ENCODE results near the gene KXD1.

KXD1 gene

DNA sequence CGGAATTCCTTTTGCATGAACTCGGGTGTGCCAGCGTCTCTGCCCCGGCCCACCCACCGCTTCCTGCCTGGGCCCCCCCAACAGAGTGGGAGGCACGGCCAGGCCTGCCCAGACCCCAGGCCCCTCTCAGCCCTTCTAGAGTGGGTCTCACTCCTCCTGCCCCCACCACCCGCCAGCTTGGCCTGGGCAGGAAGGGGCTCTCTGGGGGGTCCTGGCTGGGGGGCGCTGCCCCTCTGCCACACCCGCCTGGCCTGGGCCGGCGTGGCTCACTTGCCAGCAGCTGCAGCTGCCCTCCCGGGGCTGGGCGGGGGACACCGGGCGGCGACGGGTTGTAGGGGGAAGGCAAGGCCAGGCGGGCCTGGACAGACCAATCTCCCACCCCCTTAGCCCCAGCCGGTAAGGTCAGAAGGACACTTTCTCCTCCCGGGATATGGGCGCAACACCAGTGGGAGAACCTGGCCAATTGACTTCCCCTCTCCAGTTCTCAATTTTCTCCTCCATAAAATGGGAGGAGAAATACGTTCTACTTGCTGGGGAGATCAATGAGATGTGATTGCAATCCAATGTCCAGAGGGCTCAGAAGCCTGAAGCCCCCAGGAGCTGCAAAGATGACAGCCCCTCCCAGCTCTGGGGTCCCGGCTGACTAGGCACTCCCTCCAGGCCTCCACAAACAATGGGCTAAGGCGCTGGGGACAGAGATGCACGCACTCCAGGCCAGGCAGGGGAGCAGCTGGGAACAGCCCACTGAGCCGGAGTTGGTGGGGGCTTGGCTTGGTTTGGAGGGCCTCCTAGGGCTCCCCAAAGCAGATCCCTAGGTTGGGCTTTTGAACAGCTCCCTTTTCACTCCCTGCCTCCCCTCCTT lies 46.5 kb downstream of the KXD1 start:
- no peak for DNase-seq

DNA sequence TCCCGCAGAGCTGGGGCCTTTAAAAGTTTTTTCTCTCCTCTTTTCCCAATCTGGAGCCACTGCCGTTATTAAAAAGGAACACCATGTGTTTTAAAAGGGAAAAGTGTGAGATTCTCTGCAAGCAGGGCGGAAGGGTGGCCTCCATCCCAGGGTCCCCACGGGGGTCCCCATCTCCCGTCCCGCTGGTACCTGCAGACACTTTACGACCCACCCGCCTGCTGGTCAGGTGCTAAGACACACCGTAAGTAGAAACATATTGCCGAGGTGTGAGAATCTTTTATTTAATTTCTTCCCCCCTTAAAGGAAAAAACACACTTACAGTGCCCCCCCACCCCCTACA lies 47.1 kb downstream of the KXD1 start:
- no peak for DNase-seq

DNA sequence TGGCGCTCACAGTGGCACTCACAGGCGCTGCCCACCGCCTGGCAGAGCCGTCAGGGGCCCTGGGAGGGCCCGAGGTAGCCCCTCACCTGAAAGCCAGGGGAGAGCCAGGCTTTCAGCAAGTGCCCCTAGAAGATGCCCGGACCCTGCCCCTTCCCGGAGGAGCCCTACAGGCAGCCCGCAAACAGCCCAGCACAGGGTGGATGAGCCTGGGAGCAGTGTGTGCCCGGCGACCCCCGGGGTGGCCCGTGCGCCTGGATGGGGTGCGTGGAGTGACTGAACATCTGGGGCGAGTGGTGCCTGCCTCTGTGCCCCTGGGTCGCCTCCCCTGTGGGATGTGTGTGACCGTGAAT lies 47.5 kb downstream of the KXD1 start:
- DNase-seq = no peak

DNA sequence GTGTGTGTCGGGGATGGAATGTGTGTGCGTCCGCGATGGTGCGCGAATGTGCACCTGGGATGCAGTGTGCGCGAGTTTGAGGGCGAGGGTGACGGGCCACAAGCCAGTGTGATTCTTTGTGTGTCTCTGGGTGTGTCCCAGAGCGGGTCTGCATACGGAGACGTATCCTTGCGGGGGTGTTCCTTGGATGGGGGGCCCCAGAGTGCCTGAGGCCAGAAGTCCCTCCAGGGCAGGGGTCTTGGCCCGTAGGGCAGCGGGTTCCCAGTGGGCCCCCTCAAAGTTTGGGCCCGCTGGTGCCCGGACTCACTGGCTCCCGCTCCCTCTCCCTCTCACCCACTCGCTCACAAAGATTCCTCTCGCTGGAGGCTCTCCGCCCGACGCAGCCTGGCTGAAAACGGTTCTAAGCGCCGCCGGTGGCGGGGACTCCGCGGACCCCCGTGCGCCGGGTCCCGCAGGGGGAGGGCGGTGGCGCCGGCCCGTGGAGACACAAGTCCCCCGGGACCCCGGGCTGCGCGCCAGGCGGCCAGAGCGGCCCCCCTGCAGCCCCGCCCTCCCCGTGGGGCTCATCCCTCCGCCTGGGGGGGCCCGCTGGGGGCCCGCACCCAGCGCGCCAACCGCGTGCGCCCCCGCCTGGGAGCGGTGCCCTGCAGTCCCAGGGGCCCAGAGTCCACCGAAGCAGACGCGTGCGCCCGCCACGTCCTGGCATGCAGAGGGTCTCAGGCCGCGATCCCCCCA lies 48.0 kb downstream of the KXD1 start:
- DNase-seq = no peak

DNA sequence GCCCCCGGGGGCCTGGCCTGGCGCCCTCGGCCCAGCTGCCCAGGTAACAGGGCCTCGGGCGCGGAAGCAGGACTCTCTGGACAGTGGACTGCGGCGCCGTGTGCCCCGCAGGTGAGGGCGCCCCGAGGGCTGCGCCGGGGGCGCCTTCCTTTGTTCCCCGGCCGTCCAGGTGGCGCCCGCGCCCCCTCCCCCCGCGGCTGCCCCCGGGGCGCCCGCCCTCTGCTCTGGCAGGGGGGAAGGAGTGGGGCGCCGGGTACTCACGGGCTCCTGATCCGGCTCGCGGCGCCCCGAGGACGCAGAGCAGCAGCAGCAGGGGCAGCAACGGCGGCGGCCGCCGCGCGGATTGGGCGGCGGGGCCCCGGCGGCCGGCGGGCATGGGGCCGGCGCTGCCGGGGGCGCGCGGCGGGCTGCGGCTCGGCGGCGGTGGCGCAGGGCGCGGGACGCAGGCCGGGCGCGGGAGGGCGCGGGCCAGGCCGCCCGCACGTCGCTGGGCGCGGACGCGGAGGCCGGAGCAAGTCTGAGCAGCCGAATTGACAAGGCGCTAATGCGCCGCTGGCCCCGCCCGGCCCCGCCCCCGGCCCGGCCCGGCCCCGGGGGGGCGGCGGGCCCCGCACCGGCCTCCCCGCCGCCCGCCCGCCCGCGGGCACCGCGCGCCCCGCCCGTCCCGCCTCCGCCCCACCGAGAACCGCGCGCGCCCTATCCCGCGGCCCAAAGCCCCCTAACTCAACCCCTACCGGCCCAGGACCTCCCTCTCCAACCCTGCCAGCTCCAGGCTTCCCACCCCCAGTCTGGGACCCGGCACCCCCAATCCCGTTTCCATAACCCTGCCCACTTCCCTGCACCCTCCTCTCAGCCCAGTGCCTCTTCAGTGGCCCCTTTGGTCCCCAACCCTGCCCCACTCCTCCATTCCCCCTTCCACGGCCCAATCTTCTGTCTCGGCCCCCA lies 48.9 kb downstream of the KXD1 start, which contains the start of gene CRLF1:
CRLF1 (minus strand) TSS at position 519 of the 945 bp plus-strand sequence; CDS start at position 376, 143 bp downstream.
- DNase-seq = no peak

DNA sequence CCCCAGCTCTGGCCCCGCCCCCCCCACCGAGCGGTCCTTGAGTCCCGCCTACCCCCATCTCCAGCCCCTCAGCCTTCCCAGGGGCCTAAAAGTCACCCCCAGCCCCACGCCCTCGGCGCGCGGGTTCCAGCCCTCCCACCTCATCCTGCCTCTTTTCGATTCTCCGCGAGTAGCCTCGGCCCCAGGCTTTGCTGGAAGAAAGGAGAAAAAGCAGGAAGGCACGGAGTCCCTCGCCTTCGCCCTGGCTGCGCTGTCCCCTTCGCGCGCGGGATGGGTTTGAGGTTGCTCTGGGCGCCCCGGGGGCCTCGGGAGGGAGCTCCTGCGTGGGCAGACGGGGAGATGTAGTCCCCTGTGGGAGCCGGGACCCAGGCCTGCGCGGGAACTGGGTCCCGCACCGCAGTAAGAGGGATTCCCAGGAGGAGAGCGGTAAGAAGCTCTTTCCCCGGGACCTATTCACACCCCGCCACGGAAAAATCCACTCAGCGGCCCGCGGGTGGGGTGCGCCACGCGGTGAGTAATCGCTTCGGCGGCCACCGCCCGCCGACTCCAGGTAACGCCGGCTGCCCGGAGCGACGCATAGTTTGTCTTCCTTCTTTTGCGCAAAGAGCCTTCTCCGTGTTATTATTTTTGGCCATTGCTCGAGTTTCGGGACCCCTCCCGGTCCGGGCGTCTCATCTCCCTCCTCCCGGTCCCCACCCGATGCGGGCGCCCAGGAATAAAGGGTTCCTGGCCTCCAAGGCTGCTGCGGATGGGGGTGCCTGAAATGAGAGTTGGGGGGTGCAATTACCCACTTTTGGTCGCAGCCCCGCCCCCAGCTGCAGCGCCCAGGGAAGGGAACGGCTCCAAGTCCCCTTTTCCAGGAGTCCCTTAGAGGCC lies 49.8 kb downstream of the KXD1 start:
- DNase-seq = no peak

DNA sequence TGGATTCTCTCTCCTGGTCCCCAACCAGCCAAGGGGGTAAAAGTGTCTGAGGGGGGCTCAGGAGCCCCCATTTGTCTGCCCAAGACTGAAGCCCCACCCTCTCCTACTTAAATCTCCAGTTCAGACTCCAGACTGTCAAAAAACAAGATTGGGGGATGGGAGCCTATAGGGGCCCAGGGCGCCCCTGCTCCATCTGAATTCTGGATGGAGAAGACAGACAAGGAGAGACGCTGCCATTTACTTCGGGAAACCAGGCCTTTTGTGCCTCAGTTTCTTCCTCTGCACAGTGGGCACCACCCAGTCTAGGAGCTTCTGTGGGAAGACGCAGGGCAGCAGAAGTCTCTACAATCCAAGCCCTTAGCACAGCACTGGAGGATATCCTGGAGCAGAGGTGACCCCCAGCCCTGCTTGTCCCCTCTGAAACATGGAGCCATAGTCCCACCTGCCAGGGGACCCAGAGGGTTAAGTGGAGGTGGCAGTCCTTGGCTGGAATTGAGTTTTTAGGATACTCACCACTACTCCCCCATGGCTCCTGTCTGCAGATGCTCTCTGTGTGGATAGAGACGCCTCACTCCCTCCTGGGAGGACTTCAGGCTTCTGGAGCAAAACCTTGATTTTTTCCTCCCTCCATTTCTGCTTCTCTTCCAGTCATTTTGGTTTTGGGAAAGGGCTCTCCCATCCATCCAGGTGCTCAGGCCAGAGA lies 50.6 kb downstream of the KXD1 start:
- DNase-seq = no peak

DNA sequence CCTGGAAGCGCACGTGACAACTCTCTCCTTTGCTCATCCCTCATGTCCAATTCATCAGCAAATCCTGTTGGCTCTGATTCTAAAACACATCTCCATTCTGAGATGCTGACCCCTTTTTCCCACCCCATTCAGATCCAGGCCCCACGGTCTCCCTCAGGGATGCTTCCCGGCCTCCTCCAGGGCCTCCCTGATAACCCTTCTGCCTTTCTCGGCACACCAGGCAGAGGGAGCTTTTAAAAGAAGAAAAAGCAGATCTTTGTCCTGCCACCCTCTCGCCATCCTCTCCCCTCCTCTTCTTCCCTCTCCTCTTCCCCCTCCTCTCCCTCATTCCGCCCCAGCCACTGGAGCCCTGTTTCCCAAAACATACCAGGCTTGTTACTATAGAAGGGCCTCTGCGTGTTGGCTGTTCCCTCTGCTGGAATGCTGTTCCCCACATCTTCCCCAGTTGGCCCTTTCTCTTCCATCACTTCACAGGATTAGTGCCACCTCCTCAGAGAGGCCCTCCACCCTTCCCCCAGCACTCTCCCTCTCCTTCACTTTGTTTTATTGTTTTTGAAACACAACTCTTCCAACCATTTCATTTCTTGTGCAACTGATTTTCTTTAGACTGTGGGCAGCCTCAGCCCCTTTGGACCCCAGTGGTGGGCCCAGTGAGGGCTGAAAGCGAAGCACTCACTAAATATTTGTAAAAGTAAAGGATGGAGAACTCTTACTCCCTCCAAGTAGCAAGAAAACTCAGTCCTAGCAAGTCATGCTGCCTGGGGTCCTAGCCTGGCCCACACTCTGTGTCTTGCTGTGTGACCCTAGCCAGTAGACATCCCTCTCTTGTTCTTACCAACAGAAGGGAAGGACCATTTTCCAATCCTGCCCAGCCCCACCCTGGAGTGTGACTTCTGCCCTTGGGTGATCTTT lies 51.4 kb downstream of the KXD1 start:
- DNase-seq = no peak

DNA sequence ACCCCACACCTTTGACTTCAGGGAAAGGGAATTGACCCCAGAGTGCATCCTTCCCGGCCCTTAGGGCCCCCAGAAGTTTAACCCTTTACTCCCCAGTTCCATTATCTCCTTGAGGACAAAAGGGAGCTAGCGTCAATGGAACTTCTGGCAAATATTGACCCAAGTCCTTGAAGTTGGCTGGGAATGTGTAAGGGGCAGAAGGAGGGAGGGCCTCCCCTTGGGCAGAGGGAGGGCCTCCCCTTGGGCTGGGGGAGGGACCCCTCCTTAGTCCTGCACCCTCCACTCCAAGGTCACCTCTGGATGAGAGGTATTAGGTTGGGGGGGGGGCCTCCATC lies 52.0 kb downstream of the KXD1 start:
- DNase-seq = no peak

DNA sequence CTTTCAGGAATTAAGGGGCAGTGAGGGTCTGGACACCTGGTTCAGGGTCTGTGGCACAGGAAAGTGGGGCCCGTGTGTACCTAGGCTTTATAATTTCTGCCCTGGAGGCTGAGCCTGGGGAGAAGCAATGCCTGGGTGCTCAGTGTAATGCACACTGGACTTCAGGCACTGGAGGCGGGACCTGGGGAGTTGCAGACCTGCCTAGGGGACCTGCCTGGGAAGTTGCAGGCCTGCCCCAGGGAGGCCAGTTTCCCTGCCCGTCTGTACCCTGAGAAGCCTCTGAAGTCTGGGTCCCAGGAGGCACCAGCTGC lies 52.5 kb downstream of the KXD1 start:
- DNase-seq = no peak

DNA sequence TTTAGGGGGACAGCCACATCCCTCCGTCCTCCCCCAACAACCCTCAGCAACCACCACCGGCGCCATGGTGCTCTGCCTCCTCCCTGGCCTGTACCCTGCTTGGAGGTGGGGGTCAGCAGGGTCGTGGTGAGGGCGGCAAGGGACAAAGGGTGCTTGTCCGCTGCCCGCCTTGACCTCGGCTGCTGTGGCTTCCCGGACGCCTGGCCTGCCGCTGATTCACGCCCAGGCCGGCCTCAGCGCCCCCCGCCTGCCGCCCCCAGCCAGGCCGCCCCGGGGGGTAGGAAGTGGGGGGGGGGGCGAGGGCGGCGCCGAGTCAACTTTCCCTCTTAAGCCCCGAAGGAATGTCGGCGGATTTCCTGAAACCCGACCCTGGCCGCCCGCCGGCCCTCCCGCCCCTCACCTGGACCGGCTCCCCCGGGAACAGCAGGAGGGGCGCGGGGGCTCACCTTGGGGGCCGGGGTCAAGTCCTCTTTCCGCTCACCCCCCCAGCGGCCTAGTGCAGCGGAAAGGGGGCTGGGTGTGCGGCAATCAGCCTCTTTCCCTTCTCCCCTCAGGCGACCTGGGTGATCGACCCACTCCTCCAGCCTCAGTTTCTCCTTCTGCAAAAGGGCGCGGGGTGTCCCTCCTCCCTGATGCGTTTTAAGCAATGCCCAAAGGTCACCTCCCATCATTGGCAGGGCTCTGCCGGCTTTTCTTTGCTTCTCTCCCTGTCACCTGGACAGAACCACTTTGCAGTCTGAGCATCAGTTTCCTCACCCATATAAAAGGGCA lies 53.1 kb downstream of the KXD1 start:
- no peak for DNase-seq

DNA sequence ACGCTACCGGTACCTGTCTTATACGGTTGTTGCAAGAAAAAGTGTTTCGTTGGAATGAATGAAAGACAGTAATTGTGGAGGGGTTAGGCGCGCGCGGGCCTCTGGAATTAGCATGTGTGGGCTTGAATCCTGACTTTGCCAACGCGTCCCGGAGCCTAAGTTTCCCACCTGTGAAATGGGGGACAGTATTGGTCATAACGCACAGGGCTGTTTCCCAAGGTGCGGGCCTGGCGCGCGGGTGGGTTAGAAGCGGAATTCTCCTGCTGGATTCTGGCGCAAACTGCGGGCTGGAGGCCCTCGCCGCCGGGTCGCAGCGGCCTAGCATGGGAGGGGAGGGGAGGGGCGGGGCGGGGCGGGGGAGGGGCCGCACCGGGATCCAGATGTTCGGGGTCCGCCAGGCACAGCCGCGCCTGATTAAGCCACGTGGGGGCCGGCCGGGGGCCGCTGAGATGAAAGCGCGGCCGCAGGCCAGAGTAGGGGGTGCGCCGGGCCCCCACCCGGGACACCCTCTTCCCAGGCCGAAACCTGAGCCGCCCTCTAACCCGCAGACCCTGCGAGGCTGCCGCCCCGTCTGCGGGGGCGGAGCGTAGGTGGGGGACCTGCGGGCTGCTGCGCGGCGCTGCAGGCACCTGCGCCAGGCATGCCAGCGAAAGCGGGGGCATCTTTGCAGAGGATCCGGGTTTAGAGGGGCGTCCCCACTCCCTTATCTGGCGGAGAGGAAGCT lies 53.8 kb downstream of the KXD1 start:
- DNase-seq = no peak

DNA sequence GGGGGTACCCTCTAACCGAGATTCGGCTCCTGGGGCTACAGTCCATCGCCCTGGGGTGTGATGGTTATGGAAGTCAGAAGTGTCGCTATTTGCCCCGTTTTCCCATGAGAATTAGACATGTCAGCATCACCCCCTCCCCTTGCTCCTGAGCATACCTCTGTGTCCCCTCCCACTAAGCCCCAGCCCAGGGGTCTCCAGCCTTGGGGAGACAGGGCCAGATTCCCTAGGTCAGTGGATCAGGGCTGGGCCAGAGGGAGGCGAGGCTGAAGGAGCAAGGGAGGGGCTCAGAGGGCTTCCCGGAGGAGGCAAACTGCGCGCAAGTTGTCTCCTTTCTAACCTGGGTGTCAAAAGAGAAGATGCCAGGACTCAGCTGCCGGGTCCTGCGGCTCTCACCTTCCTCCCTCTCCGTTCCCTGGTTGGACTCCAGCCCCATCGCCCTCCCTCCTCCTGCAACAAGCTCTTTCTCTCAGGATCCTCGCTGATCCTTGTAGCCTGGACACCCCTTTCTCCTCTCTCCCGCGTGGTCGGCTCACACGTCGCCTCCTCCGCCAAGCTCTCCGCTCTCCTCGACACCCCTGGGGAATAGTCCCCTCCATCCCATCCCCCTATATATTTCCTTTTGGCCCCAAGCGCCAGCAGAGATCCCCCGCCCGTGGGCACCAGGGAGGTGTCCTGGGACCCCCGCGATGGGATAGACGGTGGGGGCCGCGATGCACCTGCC lies 54.5 kb downstream of the KXD1 start:
- no peak for DNase-seq

DNA sequence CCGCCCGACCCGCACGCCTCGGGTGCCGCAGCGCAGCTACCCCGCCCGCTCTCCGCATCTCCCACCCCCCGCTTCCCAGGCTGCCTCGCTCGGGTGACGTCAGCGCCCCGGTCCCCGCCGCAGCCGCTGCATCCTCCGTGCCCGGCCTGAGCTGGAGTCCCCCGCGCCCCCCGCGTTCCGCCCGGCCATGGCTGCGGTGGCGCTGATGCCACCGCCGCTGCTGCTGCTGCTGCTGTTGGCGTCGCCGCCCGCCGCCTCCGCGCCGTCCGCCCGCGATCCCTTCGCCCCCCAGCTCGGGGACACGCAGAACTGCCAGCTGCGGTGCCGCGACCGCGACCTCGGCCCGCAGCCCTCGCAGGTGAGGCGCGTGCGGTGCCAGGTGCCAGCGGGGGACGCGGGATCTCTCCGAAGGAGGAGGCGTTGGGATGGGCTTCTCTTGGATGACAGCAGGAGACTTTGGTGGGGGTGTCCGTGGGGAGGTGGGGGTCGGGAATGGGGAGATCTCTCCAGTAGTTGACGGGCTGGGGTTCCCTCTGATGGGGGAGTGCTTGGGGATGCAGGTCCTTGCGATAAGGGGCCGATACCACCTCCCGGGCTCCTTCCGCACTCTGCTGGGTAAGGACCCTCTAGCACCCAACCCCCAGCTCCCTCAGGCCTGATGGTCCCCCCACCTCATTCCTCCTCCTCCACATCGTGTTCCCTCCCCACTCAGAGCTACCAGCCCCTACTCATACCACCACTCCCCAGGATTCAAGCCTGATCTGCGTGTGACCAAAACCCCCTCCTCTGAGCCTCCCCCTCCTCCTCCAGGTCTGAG lies 55.3 kb downstream of the KXD1 start, which contains the start of gene TMEM59L:
TMEM59L (plus strand) TSS at position 99 of the 817 bp plus-strand sequence; CDS start at position 188, 89 bp downstream.
- no peak for DNase-seq

DNA sequence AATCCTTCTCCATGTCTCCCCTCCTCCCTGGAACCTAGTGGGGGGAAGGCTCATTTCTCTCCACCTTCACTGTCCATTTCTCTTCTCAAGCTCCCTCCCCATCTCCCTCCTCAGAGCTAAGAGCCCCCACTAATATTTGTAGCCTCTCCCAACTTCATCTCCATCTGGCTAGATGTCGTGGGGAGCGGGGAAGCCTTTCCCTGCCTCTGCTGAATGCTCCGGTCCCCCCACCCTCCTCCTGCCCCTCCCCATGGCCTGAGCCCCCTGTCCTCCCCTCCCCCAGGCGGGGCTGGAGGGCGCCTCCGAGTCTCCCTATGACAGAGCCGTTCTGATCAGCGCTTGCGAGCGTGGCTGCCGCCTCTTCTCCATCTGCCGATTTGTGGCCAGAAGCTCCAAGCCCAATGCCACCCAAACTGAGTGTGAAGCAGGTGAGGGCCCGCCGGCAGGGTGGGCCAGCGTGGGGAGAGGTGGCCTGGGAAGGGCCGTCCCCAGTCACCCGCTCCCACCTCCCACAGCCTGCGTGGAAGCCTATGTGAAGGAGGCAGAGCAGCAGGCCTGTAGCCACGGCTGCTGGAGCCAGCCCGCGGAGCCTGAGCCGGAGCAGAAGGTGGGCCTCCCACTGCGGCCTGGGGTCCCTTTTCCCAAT lies 56.0 kb downstream of the KXD1 start:
- no peak for DNase-seq

DNA sequence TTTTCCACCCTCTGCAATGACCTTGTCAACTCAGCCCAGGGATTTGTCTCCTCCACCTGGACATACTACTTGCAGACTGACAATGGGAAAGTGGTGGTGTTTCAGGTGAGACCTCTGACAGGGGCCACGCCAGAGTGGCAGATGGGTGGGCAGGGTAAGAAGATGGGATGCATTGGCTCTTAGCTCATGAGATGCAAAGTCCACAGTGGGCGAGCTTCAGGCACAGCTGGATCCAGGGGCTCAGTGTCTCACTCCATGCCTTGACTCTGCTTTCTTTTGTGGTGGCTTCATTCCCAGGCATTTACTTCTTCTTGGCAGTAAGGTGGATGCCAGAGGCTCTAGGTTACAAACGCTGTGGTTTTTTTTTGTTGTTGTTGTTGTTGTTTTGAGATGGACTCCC lies 58.4 kb downstream of the KXD1 start:
- DNase-seq = no peak

DNA sequence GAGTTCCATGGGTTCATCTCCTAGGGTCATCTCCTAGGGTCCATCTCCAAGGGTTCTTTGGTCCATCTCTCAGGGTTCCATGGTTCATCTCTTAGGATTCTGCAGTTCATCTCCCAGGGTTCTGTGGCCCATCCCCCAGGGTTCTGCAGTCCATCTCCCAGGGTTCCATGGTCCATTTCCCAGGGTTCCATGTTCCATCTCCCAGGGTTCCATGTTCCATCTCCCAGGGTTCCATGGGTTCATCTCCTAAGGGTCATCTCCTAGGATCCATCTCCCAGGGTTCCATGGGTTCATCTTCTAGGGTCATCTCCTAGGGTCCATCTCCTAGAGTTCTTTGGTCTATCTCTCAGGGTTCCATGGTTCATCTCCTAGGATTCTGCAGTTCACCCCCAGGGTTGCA lies 59.9 kb downstream of the KXD1 start:
- DNase-seq = no peak
